Measurements from ENCODE around the gene IRAK3.
A peak's percentile ranks its signal among the peaks of the same experiment; 100 is the strongest.

The IRAK3 gene

GRCh38 chr12:66269142-66269541 is 80.1 kb downstream of the IRAK3 start:
- DNase-seq = no peak

GRCh38 chr12:66269757-66270383 is 80.9 kb downstream of the IRAK3 start:
- peak; percentile 66 for DNase-seq

GRCh38 chr12:66270613-66271012 is 81.6 kb downstream of the IRAK3 start:
- no peak for DNase-seq

- no peak for DNase-seq
Measured at GRCh38 chr12:66272650-66273049, 83.6 kb downstream of the IRAK3 start.

GRCh38 chr12:66273147-66273546 is 84.1 kb downstream of the IRAK3 start:
- DNase-seq = no peak

GRCh38 chr12:66275040-66275439 is 86.0 kb downstream of the IRAK3 start:
- peak; percentile 82 for DNase-seq

- peak; percentile 31 for DNase-seq
Measured at GRCh38 chr12:66279123-66279712, 90.2 kb downstream of the IRAK3 start.

GRCh38 chr12:66280561-66280960 is 91.5 kb downstream of the IRAK3 start:
- DNase-seq = no peak

- DNase-seq = no peak
Measured at GRCh38 chr12:66282244-66282643, 93.2 kb downstream of the IRAK3 start.

GRCh38 chr12:66287275-66287674 is 98.3 kb downstream of the IRAK3 start:
- no peak for DNase-seq

GRCh38 chr12:66288121-66288520 is 99.1 kb downstream of the IRAK3 start:
- DNase-seq = peak; percentile 83

- no peak for DNase-seq
Measured at GRCh38 chr12:66289485-66289884, 100.5 kb downstream of the IRAK3 start.

- peak; percentile 74 for DNase-seq
Measured at GRCh38 chr12:66290716-66291200, 101.7 kb downstream of the IRAK3 start.

GRCh38 chr12:66296176-66296683 is 107.2 kb downstream of the IRAK3 start:
- DNase-seq = no peak

- no peak for DNase-seq
Measured at GRCh38 chr12:66297080-66297479, 108.1 kb downstream of the IRAK3 start.

- no peak for DNase-seq
Measured at GRCh38 chr12:66297923-66298322, 108.9 kb downstream of the IRAK3 start.

GRCh38 chr12:66301944-66302826 is 113.2 kb downstream of the IRAK3 start, which contains the start of gene HELB:
HELB (plus strand) TSS chr12:66302493; CDS start chr12:66302604, 111 bp downstream.
- DNase-seq = peak; percentile 99

- DNase-seq = no peak
Measured at GRCh38 chr12:66302827-66303169, 113.8 kb downstream of the IRAK3 start.

GRCh38 chr12:66303316-66303804 is 114.3 kb downstream of the IRAK3 start:
- peak; percentile 76 for DNase-seq
